HG03175 (cell line): ENCODE data around the gene RESP18.
"Not testable (repeated sequence)": the region's sequence is repeated elsewhere in the genome, so short reads cannot be mapped to it uniquely, and the experiment has no call there.

Source experiments
- ATAC-seq: cut with Tn5 transposase; IDR thresholded peaks from one replicate; pipeline ENCODE4 v1.9.1; 2021; ENCODE audit warnings: mild to moderate bottlenecking, moderate library complexity; ENCODE audit not compliant: unreplicated experiment

Gene RESP18

DNA sequence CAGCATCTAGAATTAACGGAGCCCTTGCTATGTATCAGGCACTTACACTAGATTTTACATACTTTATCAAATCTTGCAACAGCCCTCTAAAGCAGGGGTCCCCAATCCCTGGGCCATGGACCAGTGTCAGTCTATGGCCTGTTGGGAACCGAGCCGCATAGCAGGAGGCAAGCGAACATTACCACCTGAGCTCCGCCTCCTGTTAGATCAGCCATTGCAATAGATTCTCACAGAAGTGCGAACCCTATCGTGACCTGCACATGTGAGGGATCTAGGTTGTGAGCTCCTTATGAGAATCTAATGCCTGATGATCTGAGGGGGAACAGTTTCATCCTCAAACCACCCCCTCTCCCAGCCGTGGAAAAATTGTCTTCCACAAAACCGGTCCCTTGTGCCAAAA lies 39.9 kb downstream of the RESP18 start:
- no peak for ATAC-seq

DNA sequence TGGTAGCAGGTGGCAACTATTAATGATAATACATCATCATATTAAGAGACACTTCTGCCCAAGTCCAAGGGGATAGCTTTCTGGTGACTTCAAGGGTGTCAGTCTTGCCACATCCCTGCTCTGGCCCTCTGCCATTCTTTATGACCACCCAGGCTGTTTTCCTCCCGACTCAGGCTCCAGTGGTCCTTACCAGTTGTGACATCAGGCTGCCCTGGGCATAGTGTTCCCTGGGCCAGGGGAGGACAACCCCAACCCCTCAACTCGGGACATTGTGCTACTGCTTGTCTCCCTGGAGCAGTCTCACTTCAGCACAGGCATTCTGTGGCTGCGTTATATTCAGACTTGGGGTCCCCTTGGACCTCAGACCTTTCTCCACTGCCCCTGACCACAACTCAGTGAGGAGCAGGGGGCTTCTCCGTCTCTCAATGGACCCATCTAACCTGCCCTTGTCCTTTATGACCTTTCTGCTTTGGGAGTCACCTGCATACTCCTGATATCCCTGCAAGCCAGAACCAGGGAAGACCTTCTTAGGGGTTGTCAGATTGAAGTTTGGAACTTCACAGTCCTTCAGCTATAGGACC lies 40.5 kb downstream of the RESP18 start:
- no peak for ATAC-seq

DNA sequence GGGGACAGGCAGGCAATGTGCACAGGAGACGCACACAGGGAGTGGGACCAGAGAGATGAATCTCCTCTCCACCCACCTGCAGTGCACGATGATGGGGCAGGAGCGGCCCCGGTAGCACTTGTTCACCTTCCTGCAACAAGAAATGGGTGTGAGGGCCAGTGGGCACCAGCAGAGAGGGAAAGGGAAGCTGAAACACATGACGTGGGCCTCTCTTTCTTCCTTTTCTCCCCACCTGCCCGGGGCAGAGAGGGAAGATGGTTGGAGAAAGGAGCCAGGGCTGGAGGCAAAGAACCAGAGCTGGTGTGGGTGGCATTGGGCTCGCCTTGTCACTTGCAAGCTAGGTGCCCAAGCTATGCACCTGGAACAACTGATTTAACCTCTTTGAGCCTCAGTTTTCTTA lies 41.1 kb downstream of the RESP18 start:
- ATAC-seq, result no peak

DNA sequence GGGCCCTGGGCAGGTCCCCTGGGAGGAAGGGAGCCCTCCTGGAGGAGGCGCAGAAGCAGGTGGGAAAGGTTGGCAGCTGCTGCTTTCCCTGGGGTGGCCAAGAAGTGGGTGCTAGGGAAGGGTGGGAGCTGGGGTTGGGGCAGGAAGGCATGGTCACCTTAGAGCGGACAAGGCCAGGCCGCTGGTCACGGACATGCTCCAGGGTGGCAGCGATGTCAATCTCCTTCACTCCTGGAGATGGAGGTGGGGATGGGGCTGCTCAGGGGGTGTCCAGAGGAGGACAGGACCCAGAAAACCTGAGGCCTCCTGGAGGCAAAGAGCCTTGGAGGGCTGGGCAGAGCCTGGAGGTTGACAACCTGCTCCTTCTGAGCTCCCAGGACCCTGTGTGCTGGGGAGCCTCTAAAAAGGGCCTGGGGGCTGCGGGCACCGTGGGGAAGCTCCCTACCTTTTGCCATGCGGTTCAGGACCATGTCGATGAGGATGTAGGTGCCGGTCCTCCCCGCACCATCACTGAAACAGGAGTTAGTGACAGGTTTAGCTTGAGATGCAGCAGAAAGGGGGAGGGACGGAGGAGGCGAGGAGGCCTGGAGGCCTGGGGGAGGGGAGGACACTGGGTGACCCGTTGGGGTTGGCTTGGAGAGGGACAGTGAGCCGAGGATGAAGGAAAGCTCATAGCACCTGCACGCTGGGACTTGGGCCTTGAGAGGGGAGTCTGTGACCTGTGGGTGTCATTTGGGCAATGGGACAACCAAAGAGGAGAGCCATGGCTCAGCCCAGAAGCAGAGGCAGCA lies 42.0 kb downstream of the RESP18 start:
- ATAC-seq, result no peak

DNA sequence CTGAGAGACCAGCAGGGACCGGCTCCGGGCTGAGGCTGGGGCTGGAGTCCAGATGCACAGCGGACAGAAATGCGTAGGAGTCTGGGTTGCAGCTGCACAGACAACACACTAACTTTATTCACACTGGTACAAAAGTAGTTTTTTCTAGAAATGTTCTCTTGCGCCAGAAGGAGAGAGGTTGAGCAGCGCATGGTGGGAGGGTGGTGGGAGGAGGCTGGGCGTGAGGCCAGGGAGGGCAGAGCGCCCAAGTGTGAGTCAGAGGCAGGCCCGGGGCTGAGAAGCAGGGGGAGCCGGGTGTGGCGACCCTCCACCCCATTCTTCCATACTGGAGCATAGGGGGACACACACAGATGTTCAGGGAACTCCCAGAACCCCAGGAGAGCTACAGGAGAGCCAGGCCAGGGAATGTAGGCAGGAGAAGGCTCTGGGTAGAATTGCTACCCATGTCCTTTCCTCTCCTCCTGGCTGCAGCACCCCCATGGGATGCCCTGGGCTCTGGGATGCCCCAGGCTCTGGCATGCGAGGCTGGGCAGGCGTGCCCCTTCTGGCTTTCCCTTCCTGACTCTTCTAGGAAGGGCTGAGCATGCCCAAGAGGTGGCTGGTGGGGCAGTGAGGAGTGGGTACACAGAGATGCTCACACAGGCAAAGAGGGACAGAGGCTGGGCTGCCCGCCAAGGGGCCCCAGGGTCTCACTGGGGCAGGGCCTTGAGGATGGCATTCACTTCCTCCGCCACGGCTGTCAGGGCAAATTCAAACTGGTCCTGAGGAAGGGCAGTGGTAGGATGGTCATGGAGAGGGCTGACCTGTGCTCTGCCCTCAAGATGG lies 42.8 kb downstream of the RESP18 start:
- no peak for ATAC-seq

DNA sequence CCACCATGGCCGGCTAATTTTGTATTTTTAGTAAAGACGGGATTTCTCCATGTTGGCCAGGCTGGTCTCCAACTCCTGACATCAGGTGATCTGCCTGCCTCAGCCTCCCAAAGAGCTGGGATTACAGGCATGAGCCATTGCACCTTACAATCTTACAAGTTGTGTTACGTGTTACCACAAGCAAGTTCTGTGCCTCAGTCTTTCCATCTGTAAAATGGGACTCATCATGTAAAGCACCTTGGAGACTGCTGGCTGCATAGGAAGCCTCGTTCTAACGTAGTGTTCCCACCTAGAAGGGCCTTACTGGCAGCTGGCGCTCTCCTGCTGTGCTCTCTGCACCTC lies 43.4 kb downstream of the RESP18 start:
- no peak for ATAC-seq

DNA sequence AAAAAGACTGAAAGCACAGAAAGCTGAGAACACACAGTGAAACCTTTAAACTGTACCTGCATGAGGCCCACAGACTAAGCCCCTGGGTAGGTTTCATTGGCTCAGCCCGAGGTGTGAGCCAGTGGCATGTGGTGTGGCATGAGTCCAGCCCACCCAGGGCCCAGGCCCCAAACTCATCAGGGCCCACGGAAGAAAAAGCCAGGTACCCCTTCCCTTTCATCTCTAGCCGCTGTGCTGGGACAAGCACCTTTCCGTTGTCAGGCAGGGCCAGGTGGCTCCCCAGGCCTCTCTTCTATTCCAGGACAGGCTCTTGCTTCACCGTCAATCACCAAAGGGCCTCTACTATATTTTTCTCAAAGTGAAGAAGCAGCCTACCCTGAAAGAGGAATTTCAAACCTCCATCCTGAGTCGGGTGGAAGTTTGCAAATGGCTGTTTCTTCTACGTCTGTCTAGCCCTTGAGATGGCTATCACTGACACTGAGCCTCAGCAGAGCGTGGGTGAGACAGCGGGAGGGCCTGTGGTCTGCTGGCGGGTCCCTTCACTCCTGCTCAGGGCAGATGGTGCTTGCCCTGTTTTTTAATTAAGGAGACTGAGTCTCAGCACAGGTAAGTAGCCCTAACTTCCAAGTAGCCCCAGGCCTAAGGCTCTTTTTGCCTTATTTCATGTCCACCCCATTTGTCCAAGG lies 44.8 kb downstream of the RESP18 start:
- no peak for ATAC-seq

DNA sequence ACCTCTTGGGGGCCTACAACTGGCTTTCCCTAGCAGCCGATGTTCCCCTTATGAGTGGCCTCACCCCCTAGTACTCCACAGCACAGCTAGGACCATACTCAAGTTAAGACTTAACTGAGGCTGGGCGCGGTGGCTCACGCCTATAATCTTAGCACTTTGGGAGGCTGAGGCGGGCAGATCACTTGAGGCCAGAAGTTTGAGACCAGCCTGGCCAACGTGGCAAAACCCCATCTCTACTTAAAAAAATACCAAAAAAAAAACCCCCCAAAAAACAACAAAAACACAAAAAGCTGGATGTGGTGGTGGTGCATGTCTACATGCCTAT lies 45.5 kb downstream of the RESP18 start:
- ATAC-seq, result not testable (repeated sequence)

DNA sequence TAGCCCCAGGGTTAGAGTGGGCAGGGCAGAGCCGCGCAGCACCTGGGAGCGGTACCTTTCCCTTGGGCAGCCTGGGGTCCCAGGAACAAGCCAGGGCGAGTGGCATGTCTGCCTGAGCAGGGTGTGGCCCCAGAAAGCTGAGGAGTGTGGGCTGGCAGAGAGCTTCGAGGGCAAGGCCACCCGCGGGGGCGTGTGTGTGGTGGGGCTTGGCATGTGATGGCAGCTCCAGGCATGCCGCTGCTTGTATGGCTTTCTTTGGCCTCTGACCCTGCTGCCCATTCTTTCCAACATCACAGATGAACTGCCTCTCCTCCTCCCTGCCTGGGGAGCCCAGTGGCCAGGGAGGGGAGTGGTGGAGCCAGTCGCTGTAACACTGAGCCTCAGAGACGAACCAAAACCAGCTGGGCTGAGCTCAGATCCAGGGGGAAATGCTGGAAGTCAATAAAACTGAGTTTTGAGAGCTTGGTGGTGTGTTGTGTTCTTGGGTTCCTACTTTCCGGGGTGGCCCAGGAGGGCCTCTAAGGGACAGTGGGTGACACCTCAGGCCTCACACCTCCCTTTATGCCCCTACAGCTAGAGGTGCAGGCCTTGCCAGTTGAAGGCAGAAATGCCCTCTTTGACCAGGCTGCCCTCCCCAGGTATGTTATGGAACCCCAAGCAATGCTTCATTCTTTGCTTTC lies 46.0 kb downstream of the RESP18 start:
- no peak for ATAC-seq

DNA sequence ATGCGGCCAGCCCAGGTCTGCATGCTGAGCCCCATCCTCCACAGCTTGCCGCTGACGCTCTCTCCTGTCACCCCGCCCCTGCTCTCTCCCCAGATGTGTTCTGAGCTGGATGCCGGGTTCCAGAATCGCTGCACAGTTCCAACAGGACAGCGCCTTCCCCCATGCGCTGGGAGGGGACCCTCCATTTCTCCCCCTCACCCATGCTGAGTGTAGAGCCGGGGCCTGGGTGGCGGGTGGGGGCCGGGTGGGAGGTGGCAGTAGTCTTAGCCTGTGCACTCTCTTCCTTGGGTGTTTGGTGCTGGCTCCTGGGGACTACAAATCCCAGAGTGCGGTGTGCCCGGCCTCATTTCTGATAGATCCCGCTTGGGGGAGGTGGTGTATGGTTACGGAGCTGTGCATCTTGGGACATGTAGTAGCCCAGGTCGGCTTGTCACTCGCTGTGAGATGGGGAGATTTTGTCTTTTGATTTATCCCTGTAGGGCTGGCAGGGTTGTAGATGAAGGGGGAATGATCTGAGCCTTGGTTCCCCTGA lies 46.6 kb downstream of the RESP18 start:
- ATAC-seq, result no peak

DNA sequence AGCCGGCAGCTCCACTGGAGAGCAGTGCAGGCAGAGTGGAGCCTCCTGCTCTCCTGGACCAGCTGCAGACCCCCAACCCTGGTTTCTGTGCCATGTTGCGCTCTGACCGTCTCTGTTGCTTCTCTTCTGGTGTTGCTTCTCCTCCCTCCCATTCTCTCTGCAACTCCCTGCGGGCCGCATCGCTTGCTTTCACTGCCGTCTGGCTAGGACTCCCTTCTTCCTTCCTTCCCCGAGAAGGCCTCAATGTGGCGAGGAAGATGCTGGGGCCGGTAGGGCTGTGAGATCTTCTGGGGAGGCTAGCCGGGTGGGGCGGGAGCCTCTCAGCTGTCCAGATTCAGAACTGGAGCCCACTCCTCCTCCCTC lies 47.2 kb downstream of the RESP18 start:
- no peak for ATAC-seq

DNA sequence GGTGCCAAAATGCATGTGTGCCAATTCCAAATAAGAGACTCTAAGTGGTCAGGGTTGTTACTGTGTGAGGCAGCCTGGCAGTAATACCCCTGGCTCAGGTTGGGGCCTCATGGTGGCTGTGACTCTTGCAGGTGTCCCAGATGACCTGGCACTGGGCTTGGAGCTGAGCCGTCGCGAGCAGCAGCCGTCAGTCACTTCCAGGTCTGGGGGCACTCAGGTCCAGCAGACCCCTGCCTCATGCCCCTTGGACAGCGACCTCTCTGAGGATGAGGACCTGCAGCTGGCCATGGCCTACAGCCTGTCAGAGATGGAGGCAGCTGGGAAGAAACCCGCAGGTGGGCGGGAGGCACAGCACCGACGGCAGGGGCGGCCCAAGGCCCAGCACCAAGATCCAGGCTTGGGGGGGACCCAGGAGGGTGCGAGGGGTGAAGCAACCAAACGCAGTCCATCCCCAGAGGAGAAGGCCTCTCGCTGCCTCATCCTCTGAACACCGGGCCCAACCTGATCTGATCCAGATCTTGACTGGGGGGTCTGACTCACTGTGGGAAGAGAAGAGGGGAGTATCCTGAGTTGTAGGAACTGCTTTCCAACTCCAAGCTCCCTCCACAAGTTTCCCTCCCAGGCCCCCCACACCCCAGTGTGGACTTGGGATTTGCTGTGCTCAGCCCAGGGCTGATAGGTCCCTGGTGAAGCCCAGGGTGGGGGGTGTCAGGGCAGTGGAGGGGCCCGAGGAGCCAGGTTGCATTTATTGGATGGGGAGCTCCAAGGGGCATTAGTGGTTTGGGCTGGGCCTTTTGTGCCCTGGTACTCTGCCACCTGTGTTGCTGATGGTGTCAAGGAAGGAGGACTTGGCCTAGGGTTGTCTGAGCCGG lies 47.8 kb downstream of the RESP18 start:
- ATAC-seq, result no peak

DNA sequence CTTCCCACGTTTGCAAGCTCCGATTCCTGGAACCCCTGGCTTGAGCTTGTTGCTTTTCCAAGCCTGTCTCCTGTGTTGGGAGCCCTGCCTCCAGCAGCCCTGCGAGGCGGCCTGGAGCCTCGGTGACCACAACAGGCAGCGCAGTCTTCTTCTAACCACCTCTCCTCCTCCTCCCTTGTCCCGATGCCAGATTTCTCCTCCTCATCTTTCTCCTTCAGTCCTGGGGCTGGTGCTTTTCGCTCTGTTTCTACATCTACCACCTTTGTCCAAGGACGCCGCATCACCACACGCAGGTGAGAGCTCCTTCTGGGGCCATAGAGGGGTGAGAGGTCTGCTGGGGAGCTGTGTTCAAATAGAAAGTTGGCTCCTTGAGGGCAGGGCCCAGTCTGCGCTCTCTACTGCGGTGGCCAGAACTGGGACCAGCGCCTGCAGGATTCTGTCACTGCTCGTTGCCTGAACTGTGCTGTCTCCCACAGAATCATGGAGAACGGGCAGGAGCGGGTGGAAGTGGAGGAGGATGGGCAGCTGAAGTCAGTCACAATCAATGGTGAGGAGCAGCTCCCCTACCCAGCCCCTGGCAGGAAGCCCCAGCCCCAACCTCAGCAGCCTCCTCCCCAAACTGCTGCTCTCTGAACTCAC lies 49.5 kb downstream of the RESP18 start:
- ATAC-seq, result no peak

DNA sequence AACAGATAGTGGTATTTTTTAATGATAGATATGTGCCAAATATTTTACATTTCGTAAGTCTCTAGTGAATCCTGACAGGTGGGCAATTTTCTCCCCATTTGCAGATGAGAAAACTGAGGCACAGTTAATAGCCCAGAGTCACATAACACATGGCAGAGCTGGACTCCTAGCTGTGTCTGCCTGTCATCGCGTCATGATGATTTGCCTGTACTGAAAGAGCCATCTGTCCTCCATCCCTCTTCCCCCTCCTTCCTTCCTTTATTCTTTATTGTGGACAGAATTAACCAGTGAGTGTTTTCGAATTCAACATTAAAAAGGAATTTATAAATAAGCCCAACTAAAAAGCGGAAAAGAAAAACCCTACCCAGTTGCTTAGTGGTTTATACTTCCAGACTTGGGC lies 50.2 kb downstream of the RESP18 start:
- no peak for ATAC-seq

DNA sequence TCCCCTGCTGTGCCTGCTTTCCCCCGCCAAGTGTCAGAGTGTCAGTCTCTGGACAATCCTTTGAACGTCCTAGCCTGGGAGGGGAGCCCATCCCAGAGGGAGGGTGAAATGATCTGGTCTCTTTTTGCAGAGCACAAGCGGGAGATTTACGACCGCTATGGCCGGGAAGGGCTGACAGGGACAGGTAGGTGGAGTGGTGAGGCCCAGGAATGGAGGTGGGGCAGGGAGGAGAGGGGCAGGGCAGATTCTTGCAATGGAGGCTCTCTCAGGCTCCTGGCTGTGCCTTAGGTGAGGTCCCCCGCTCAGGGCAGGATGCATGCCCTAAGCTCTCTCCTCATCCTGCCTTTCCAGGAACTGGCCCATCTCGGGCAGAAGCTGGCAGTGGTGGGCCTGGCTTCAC lies 51.0 kb downstream of the RESP18 start:
- ATAC-seq, result no peak

DNA sequence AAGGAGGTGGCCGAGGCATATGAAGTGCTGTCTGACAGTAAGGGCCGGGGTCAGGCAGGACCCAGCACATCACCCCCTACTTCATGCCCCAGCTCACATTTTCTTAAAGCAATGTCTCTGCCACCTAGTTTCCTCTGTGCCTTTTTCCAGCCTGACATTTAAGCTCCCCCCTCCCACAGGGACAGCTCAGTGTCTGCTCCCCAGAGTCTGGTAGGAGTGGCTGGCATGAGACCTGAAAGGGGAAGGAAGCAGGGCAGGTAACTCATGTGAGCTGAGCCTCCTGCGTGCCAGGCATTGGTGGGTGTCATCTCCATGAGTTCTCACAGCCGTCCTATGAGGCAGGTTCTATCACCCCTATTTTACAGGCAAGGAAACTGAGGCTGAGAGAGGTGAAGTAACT lies 51.9 kb downstream of the RESP18 start:
- ATAC-seq, result no peak

DNA sequence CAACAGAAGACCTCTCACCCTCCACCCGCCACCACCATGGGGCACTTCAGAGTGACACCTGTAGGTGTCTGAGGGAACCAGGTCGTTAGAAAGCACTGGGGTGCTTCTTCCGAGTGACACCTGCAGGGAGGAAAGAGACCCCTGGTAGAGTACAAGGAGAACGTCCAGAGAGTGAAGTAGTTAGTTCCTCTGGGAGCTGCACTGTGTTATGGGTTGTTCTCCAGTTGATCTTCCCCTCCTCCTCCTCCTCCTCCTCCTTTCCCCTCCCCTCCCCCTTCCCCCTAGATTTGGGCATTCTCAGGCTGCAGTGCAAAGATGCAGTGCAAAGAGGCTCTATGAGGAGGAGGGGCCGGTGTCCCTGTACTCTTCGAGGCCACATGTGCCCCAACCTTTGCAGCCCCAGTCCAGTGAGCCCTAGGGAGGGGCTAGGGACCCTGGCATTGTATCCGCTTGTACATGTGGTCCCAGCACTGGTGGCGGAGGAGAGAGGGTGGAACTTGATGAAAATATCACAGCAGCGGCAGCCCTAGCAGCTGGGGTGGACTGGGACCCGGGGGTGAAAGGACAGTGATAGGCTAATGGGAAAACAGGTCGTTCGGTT lies 52.5 kb downstream of the RESP18 start:
- no peak for ATAC-seq

DNA sequence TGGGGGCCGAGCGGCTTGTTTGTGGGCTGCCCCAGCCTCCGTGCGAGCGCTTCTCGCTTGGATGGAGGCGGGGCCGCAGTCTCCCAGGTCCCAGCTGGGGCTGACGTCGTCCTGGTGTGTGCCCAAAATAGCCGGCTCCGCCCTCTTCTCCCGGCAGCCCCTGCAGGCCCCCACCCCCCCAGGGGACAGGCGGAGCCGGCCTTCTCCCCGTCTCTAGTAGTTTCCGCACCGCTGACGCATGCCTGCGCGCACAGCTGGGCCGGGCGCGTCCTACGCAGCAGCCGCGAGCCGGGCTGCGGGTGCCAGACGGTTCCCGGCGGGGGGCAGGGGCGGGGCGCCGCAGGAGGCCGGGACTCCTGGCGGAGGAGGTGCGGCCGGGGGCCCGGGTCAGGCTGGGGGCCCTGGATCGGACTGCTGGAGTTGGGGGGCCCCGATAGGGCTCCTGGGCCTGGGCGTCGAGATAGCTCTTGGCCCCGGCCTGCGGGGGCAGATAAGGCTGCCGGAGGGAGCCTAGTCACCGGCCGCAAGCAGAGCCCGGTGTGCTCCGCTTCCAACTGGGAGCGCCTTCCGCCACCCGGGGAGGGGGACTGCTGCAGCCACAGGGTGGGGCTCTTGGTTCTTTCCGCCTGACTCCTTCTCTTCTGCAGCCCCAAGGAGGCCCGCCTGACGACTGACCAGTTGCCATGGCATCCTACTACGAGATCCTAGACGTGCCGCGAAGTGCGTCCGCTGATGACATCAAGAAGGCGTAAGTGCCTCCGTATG lies 53.2 kb downstream of the RESP18 start, which contains the start of gene DNAJB2:
TSS of gene DNAJB2 (plus strand) at position 216 of the 765 bp plus-strand sequence. CDS start at position 684, 468 bp downstream.
- peak; percentile 82 for ATAC-seq
